Activated T-helper 17 cell treated with anti-CD3 and anti-CD28 coated beads, Interleukin-2, amount 50 U/mL, for 72 hours (primary cell): Measurements from ENCODE around the gene NBAS. TPM values are rescaled to one million over a fixed set of nuclear protein-coding genes. Genes with fewer than 3 reads are reported as not detected.

ENCODE experiments used
- ATAC-seq: fragments of 150-1000 bp; cut with Tn5 transposase; replicated peaks from 2 replicates; pipeline ENCODE4 v1.10.0; 2021; ENCODE audit warnings: mild to moderate bottlenecking, moderate library complexity
- H3K27ac Mint-ChIP-seq: one replicate; pipeline ENCODE4 v1.8.0; 2022; ENCODE audit warnings: mixed read lengths
- H3K27me3 Mint-ChIP-seq: one replicate; pipeline ENCODE4 v1.8.0; 2022; ENCODE audit warnings: mixed read lengths
- H3K36me3 Mint-ChIP-seq: one replicate; pipeline ENCODE4 v1.8.0; 2022; ENCODE audit warnings: low read depth, mild to moderate bottlenecking, mixed read lengths
- H3K4me1 Mint-ChIP-seq: one replicate; pipeline ENCODE4 v1.8.0; 2022; ENCODE audit warnings: mixed read lengths
- H3K4me3 Mint-ChIP-seq: one replicate; pipeline ENCODE4 v1.8.0; 2022; ENCODE audit warnings: mild to moderate bottlenecking, mixed read lengths
- H3K9me3 Mint-ChIP-seq: one replicate; pipeline ENCODE4 v1.8.0; 2022; ENCODE audit warnings: mixed read lengths
- total RNA-seq, 2 donors: library from RNA; stranded (reverse); gene quantifications; one replicate each; pipeline ENCODE4 v1.2.3, GENCODE V29; 2022

Gene NBAS
- total RNA-seq, 2 donors from 2014 or later: 36.3 to 39.5 TPM

GRCh38 chr2:15195813-15196212 is 365.3 kb downstream of the NBAS start:
- no peaks in the 10 kb centered on the region for H3K27me3 Mint-ChIP-seq
- peaks cover 4% of the 10 kb centered on the region for H3K4me1 Mint-ChIP-seq
- no peak overlapping the region for H3K4me3 Mint-ChIP-seq
- no peaks in the 10 kb centered on the region for H3K9me3 Mint-ChIP-seq
- no peak for ATAC-seq
- H3K27ac Mint-ChIP-seq: no peak overlapping the region
- H3K36me3 Mint-ChIP-seq: peaks cover 6% of the 10 kb centered on the region

GRCh38 chr2:15191789-15192188 is 369.3 kb downstream of the NBAS start:
- no peak overlapping the region for H3K4me3 Mint-ChIP-seq
- H3K36me3 Mint-ChIP-seq: peaks cover 28% of the 10 kb centered on the region
- no peaks in the 10 kb centered on the region for H3K27me3 Mint-ChIP-seq
- peak; percentile 42 for ATAC-seq
- no peak overlapping the region for H3K27ac Mint-ChIP-seq
- no peaks in the 10 kb centered on the region for H3K9me3 Mint-ChIP-seq
- H3K4me1 Mint-ChIP-seq: peaks cover 4% of the 10 kb centered on the region

GRCh38 chr2:15189216-15189615 is 371.9 kb downstream of the NBAS start:
- Mint-ChIP-seq H3K27me3 (no peaks in the 10 kb centered on the region), H3K36me3 (peaks cover 46% of the 10 kb centered on the region), H3K9me3 (no peaks in the 10 kb centered on the region), H3K4me3 (no peak overlapping the region), H3K27ac (no peak overlapping the region), H3K4me1 (peaks cover 4% of the 10 kb centered on the region)
- no peak for ATAC-seq

- peaks cover 56% of the 10 kb centered on the region for H3K36me3 Mint-ChIP-seq
- peaks cover 4% of the 10 kb centered on the region for H3K4me1 Mint-ChIP-seq
- H3K27me3 Mint-ChIP-seq: no peaks in the 10 kb centered on the region
- no peak for ATAC-seq
- H3K9me3 Mint-ChIP-seq: no peaks in the 10 kb centered on the region
- H3K4me3 Mint-ChIP-seq: no peak overlapping the region
- H3K27ac Mint-ChIP-seq: no peak overlapping the region
Measured at GRCh38 chr2:15187702-15188101, 373.4 kb downstream of the NBAS start.

GRCh38 chr2:15186118-15186517 is 375.0 kb downstream of the NBAS start:
- Mint-ChIP-seq H3K4me1 (no peaks in the 10 kb centered on the region), H3K9me3 (no peaks in the 10 kb centered on the region), H3K27me3 (no peaks in the 10 kb centered on the region), H3K36me3 (peaks cover 63% of the 10 kb centered on the region), H3K27ac (no peak overlapping the region), H3K4me3 (no peak overlapping the region)
- no peak for ATAC-seq

GRCh38 chr2:15184491-15184890 is 376.6 kb downstream of the NBAS start:
- no peaks in the 10 kb centered on the region for H3K4me1 Mint-ChIP-seq
- H3K4me3 Mint-ChIP-seq: no peak overlapping the region
- no peaks in the 10 kb centered on the region for H3K9me3 Mint-ChIP-seq
- peaks cover 60% of the 10 kb centered on the region for H3K36me3 Mint-ChIP-seq
- ATAC-seq: no peak
- no peaks in the 10 kb centered on the region for H3K27me3 Mint-ChIP-seq
- no peak overlapping the region for H3K27ac Mint-ChIP-seq

GRCh38 chr2:15182275-15182674 is 378.9 kb downstream of the NBAS start:
- H3K27ac Mint-ChIP-seq: no peak overlapping the region
- no peak overlapping the region for H3K4me3 Mint-ChIP-seq
- peaks cover 60% of the 10 kb centered on the region for H3K36me3 Mint-ChIP-seq
- ATAC-seq: no peak
- no peaks in the 10 kb centered on the region for H3K27me3 Mint-ChIP-seq
- no peaks in the 10 kb centered on the region for H3K9me3 Mint-ChIP-seq
- peaks cover 12% of the 10 kb centered on the region for H3K4me1 Mint-ChIP-seq

- no peaks in the 10 kb centered on the region for H3K27me3 Mint-ChIP-seq
- no peak for ATAC-seq
- peaks cover 60% of the 10 kb centered on the region for H3K36me3 Mint-ChIP-seq
- no peaks in the 10 kb centered on the region for H3K9me3 Mint-ChIP-seq
- no peak overlapping the region for H3K4me3 Mint-ChIP-seq
- H3K4me1 Mint-ChIP-seq: peaks cover 22% of the 10 kb centered on the region
- H3K27ac Mint-ChIP-seq: no peak overlapping the region
Measured at GRCh38 chr2:15181092-15181745, 379.9 kb downstream of the NBAS start.

GRCh38 chr2:15180379-15180778 is 380.8 kb downstream of the NBAS start:
- Mint-ChIP-seq H3K27ac (no peak overlapping the region), H3K4me1 (peaks cover 22% of the 10 kb centered on the region), H3K36me3 (peaks cover 56% of the 10 kb centered on the region), H3K4me3 (no peak overlapping the region), H3K9me3 (no peaks in the 10 kb centered on the region), H3K27me3 (no peaks in the 10 kb centered on the region)
- no peak for ATAC-seq

- Mint-ChIP-seq H3K27me3 (no peaks in the 10 kb centered on the region), H3K9me3 (no peaks in the 10 kb centered on the region), H3K4me3 (peak overlapping the region; percentile 5), H3K36me3 (peaks cover 48% of the 10 kb centered on the region), H3K4me1 (peaks cover 22% of the 10 kb centered on the region), H3K27ac (no peak overlapping the region)
- no peak for ATAC-seq
Measured at GRCh38 chr2:15178946-15179345, 382.2 kb downstream of the NBAS start.

- H3K4me1 Mint-ChIP-seq: peaks cover 28% of the 10 kb centered on the region
Measured at GRCh38 chr2:15177103-15177502, 384.0 kb downstream of the NBAS start.

GRCh38 chr2:15176604-15177003 is 384.5 kb downstream of the NBAS start:
- H3K9me3 Mint-ChIP-seq: no peaks in the 10 kb centered on the region
- H3K4me3 Mint-ChIP-seq: peak overlapping the region; percentile 69
- H3K4me1 Mint-ChIP-seq: peaks cover 28% of the 10 kb centered on the region
- H3K27ac Mint-ChIP-seq: peak overlapping the region; percentile 89
- H3K36me3 Mint-ChIP-seq: peaks cover 40% of the 10 kb centered on the region
- ATAC-seq: no peak
- no peaks in the 10 kb centered on the region for H3K27me3 Mint-ChIP-seq

More at GRCh38 chr2:15177103-15177502, 384.0 kb downstream of the NBAS start:
- Mint-ChIP-seq H3K27me3 (no peaks in the 10 kb centered on the region), H3K27ac (peak overlapping the region; percentile 89), H3K9me3 (no peaks in the 10 kb centered on the region), H3K4me3 (peak overlapping the region; percentile 69), H3K36me3 (peaks cover 38% of the 10 kb centered on the region)
- ATAC-seq: peak; percentile 95

GRCh38 chr2:15174567-15174966 is 386.6 kb downstream of the NBAS start:
- H3K4me1 Mint-ChIP-seq: peaks cover 28% of the 10 kb centered on the region
- peaks cover 52% of the 10 kb centered on the region for H3K36me3 Mint-ChIP-seq
- no peak overlapping the region for H3K27ac Mint-ChIP-seq
- H3K27me3 Mint-ChIP-seq: no peaks in the 10 kb centered on the region
- no peak overlapping the region for H3K4me3 Mint-ChIP-seq
- H3K9me3 Mint-ChIP-seq: no peaks in the 10 kb centered on the region
- ATAC-seq: no peak

- H3K4me3 Mint-ChIP-seq: peak overlapping the region; percentile 33
- peak; percentile 24 for ATAC-seq
- H3K27me3 Mint-ChIP-seq: no peaks in the 10 kb centered on the region
- no peaks in the 10 kb centered on the region for H3K9me3 Mint-ChIP-seq
- H3K4me1 Mint-ChIP-seq: peaks cover 25% of the 10 kb centered on the region
- peak overlapping the region; percentile 73 for H3K27ac Mint-ChIP-seq
- H3K36me3 Mint-ChIP-seq: peaks cover 43% of the 10 kb centered on the region
Measured at GRCh38 chr2:15173501-15173900, 387.6 kb downstream of the NBAS start.

GRCh38 chr2:15172825-15173224 is 388.3 kb downstream of the NBAS start:
- peaks cover 20% of the 10 kb centered on the region for H3K4me1 Mint-ChIP-seq

More at GRCh38 chr2:15172825-15173224, 388.3 kb downstream of the NBAS start:
- H3K9me3 Mint-ChIP-seq: no peaks in the 10 kb centered on the region
- peak overlapping the region; percentile 36 for H3K27ac Mint-ChIP-seq
- ATAC-seq: no peak
- peaks cover 38% of the 10 kb centered on the region for H3K36me3 Mint-ChIP-seq
- no peak overlapping the region for H3K4me3 Mint-ChIP-seq
- H3K27me3 Mint-ChIP-seq: no peaks in the 10 kb centered on the region
